Muscle of arm (tissue), 12 donors: ENCODE data around the gene ATG9B. TPM values are rescaled to one million over a fixed set of nuclear protein-coding genes. Genes with fewer than 3 reads are reported as not detected.
"Not testable (repeated sequence)": the region's sequence is repeated elsewhere in the genome, so short reads cannot be mapped to it uniquely, and the experiment has no call there.

Experiments
- DNase-seq: peaks from one replicate; pipeline ENCODE4 v3.0.0-alpha.2; 2013
- polyA plus RNA-seq, 12 donors: library from polyadenylated mRNA; unstranded; fragments of 120-200 nt; gene quantifications; one replicate each; pipeline ENCODE4 v1.2.1, GENCODE V29; 2013; ENCODE audit not compliant: insufficient read length in 12 of 12

ATG9B gene
- polyA plus RNA-seq, 12 donors, result 0.51 to 2.3 (median 0.89) TPM; not detected in 2

DNA sequence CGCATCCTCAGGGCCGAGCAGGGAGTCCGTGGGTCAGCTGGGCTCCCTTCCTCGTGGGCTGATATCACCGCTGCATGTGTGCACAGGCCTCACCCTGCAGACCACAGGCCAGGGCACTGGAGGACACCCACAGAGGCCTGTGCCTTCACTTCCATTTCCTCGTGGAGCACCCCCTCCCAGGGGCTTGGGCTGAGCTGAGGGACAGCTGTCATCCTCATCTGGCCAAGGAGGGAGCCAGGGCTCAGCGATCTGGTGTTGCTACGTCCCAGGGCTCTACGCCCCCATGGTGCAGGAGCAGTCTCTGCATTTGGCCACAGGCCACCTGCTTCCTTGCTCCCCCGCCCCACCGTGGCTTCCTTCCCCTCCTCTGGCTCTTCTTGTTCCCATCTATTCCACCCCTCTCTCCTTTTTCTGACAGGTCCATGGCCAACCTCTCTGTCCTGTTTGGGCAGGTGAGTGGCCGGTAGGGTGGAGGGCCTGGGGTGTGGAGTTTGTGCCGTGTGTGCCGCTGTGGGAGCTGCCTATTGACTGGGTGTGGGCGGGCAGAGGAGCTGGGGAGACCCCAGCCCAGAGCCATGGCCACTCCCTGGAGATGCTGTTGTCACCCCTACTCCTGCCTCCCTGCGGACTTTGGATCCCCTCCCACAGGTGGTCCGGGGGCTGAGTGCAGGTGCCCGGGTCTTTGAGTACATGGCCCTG lies 15.7 kb upstream of the ATG9B start:
- no peak for DNase-seq

GRCh38 chr7:151038951-151039849 lies 14.9 kb upstream of the ATG9B start:
- no peak for DNase-seq

GRCh38 chr7:151035902-151036301 lies 11.6 kb upstream of the ATG9B start:
- DNase-seq, result no peak

DNA sequence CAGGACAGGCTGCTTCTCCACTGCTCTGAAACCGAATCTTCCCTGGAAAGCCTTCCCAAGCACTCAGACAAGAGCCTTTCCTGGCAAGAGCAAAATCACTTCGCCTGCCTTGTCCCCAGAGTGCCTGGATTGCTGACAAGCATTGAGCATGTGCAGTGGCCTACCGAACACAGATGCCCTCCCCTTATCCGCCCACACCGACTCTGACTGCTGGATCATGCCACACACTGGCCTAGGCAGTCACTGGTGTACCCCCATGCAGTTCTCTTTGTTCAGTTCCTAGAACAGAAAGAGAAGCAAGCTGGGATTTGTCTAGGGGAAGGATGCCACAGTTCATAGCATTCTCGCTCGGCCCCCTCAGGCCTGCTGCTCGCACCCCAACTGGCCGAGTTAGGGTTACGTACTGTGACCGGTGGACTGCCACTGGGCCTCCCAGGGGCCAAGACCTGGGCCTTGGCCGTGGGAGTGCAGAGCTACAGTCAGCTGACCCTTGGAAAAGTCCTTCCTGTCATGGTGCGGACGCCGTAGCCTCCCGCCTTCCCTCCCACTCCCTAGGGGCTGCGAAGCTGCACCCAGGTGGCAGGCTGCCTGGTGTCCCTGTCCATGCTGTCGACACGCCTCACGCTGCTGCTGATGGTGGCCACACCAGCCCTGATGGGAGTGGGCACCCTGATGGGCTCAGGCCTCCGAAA lies 10.9 kb upstream of the ATG9B start:
- no peak for DNase-seq

GRCh38 chr7:151034312-151035025 lies 10.2 kb upstream of the ATG9B start:
- DNase-seq, result no peak

DNA sequence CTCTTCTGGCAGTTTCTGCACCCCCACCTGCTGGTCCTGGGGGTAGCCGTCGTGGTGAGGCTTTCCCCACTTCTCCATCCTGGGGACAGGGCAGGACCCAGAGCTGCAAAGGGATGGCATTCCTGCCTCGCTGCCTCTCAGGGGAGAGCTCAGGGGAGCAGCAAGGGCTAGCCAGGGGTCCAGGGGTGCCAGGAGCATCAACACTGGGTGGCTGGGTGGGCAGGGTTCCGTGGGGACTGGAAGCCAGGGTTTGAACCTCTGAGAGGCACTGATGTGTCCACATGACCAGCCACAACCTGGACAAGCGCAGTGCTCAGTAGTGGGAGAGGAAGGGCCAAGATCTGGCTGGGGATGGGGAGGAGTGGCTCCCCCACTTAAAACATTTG lies 9.6 kb upstream of the ATG9B start:
- DNase-seq, result no peak

- no peak for DNase-seq
These were observed 8.9 kb upstream of the ATG9B start for GRCh38 chr7:151032936-151033863.

- no peak for DNase-seq
These were observed 6.7 kb upstream of the ATG9B start for GRCh38 chr7:151031011-151031410.

GRCh38 chr7:151028948-151029501 lies 4.7 kb upstream of the ATG9B start:
- no peak for DNase-seq

GRCh38 chr7:151028131-151028947 lies 4.0 kb upstream of the ATG9B start, which contains the start of gene ABCB8:
Gene ABCB8, plus strand, starts transcription at chr7:151028450. Its CDS starts 66 bp downstream, at chr7:151028516.
- peak; percentile 100 for DNase-seq

DNA sequence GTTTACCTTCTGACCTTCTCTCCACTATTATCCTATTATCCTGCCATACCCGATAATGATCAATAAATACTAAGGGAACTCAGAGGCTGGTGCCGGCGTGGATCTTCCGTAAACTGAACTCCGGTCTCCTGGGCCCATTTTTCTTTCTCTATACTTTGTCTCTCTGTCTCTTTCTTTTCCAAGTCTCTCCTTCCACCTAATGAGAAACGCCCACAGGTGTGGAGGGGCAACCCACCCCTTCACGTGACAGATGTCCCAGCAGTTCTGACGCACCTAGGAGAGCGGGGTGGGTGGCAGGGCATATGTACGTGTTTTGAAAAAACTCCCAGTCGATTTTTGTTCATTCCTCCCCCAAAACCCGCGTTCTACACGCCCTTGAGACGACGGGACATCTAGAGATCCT lies 3.4 kb upstream of the ATG9B start:
- not testable (repeated sequence) for DNase-seq

GRCh38 chr7:151026771-151027727 lies 2.8 kb upstream of the ATG9B start:
- DNase-seq, result not testable (repeated sequence)

GRCh38 chr7:151025924-151026671 lies 1.8 kb upstream of the ATG9B start:
- no peak for DNase-seq

- no peak for DNase-seq
These were observed 1.1 kb downstream of the ATG9B start for GRCh38 chr7:151023232-151023631.

GRCh38 chr7:151020231-151020630 lies 4.1 kb downstream of the ATG9B start:
- no peak for DNase-seq

GRCh38 chr7:151019130-151019447 lies 5.2 kb downstream of the ATG9B start:
- DNase-seq, result no peak

DNA sequence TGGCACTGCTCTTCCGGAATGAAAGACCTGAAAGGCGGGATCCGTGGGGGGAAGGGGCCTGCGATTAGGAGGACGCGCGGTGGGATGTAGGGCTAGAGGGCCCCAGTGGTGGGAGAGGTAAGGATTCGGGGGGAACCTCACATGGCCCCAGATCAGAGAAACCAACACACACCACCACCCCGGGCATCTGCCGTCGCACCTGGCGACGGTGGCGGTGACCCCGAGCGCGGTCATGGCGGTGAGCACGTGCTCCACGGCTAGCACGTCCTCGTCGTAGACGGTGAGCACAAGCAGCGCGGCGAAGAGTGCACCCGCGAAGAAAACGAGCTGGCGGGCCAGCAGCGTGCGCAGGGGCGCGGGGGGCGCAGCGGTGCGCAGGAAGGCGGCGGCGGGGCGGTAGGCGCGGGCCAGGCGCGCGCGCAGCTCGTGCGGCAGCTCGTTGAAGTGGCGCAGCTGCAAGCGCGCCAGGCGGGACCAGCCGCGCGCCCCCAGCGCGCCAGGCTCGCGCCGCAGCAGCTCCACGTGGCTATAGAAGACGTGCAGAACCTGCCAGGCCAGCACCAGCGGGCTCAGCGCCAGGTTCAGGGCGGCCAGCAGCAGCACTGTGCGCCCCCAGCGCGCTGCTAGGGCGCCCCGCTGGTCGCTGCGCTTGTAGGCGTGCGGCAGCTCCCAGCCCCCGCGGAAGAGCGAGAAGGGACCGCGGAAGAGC lies 5.7 kb downstream of the ATG9B start:
- DNase-seq, result no peak
